IMR-90 (cell line): Measurements from ENCODE around the gene ABTB2. TPM values are rescaled to one million over a fixed set of nuclear protein-coding genes. Genes with fewer than 3 reads are reported as not detected.

Experiments
- ATAC-seq: fragments of 200-7000 bp; cut with Tn5 transposase; 2 replicates; pipeline ENCODE4 v1.9.1; 2020; ENCODE audit warnings: low read depth, mild to moderate bottlenecking, moderate library complexity
- BruUV-seq: library from RNA; stranded (reverse); fragments of 400-500 nt; replicated peaks from 2 replicates; lab custom pipeline; 2021; lab: Mats Ljungman, UMichigan
- CTCF ChIA-PET: fragments of 300-600 bp; formaldehyde crosslinking; extraction: SDS; loops from one replicate; lab custom pipeline; 2021; ENCODE audit warnings: antibody characterized with exemption; lab: Yijun Ruan, JAX
- POLR2A ChIA-PET: fragments of 300-600 bp; sonication (Branson Sonifier 250); formaldehyde crosslinking; loops from one replicate; lab custom pipeline; 2022; ENCODE audit warnings: antibody characterized with exemption; ENCODE audit not compliant: unreplicated experiment; lab: Charles Lee
- DNase-seq: peaks from one replicate; pipeline ENCODE4 v3.0.0; 2013
- H2AFZ ChIP-seq: replicated peaks from 2 replicates; pipeline ENCODE3; 2013; ENCODE audit warnings: low read length, mild to moderate bottlenecking; ENCODE audit not compliant: poor library complexity
- H2AK5ac ChIP-seq: 2 replicates; pipeline ENCODE4 v1.6.1; 2013; ENCODE audit warnings: low read depth, low read length, inconsistent platforms
- H2AK9ac ChIP-seq: replicated peaks from 2 replicates; pipeline ENCODE3; 2013; ENCODE audit warnings: mild to moderate bottlenecking, low read depth, low read length, moderate library complexity; ENCODE audit not compliant: poor library complexity
- H2BK120ac ChIP-seq: 2 replicates; pipeline ENCODE4 v1.6.1; 2013; ENCODE audit warnings: low read depth, low read length, inconsistent platforms
- H2BK15ac ChIP-seq: 3 replicates; pipeline ENCODE4 v1.6.1; 2013; ENCODE audit warnings: low read depth, low read length, inconsistent platforms
- H2BK20ac ChIP-seq: 2 replicates; pipeline ENCODE4 v1.6.1; 2013; ENCODE audit warnings: low read depth, mild to moderate bottlenecking, inconsistent platforms, low read length, moderate library complexity
- H2BK5ac ChIP-seq: 2 replicates; pipeline ENCODE4 v1.6.1; 2013; ENCODE audit warnings: mild to moderate bottlenecking, low read depth, low read length, inconsistent platforms; ENCODE audit not compliant: poor library complexity, severe bottlenecking
- H3K14ac ChIP-seq: replicated peaks from 2 replicates; pipeline ENCODE4 v1.6.1; 2013; ENCODE audit warnings: low read depth, low read length, inconsistent platforms
- H3K18ac ChIP-seq: 2 replicates; pipeline ENCODE4 v1.6.1; 2013; ENCODE audit warnings: low read depth, low read length, control low read depth
- H3K23ac ChIP-seq: 2 replicates; pipeline ENCODE4 v1.6.1; 2013; ENCODE audit warnings: low read depth, low read length, inconsistent platforms
- H3K27ac ChIP-seq: 2 replicates; pipeline ENCODE4 v1.5.1; 2013; ENCODE audit warnings: mild to moderate bottlenecking, control low read depth, low read length; ENCODE audit not compliant: insufficient read depth
- H3K27me3 ChIP-seq: 2 replicates; pipeline ENCODE4 v1.6.1; 2013; ENCODE audit warnings: low read length; ENCODE audit not compliant: control insufficient read depth, insufficient read depth
- H3K36me3 ChIP-seq: 2 replicates; pipeline ENCODE4 v1.6.1; 2013; ENCODE audit warnings: low read length, mixed read lengths; ENCODE audit not compliant: control insufficient read depth, insufficient read depth
- H3K4ac ChIP-seq: 2 replicates; pipeline ENCODE4 v1.6.1; 2013; ENCODE audit warnings: low read depth, low read length, inconsistent platforms
- H3K4me1 ChIP-seq: 2 replicates; pipeline ENCODE4 v1.6.1; 2013; ENCODE audit warnings: low read length, mixed read lengths; ENCODE audit not compliant: control insufficient read depth, insufficient read depth
- H3K4me2 ChIP-seq: 2 replicates; pipeline ENCODE4 v1.6.1; 2013; ENCODE audit warnings: low read depth, mild to moderate bottlenecking, control low read depth, low read length, moderate library complexity
- H3K4me3 ChIP-seq: 2 replicates; pipeline ENCODE4 v1.5.1; 2013; ENCODE audit warnings: low read depth, mild to moderate bottlenecking, control low read depth, low read length, moderate library complexity; ENCODE audit not compliant: insufficient read depth
- H3K56ac ChIP-seq: 2 replicates; pipeline ENCODE4 v1.6.1; 2013; ENCODE audit warnings: low read length, inconsistent platforms; ENCODE audit not compliant: insufficient read depth; ENCODE audit errors: extremely low read depth
- H3K79me1 ChIP-seq, 2 experiments: 2 replicates each; pipeline ENCODE4 v1.6.1; 2013; ENCODE audit warnings: low read length in 2 of 2, inconsistent platforms in 1 of 2, low read depth in 1 of 2
- H3K9ac ChIP-seq: 2 replicates; pipeline ENCODE4 v1.6.1; 2013; ENCODE audit warnings: low read depth, low read length, control low read depth
- H3K9me1 ChIP-seq: 2 replicates; pipeline ENCODE4 v1.6.1; 2013; ENCODE audit warnings: low read length, inconsistent platforms; ENCODE audit not compliant: insufficient read depth
- H3K9me3 ChIP-seq: 2 replicates; pipeline ENCODE4 v1.6.1; 2013; ENCODE audit warnings: low read length; ENCODE audit not compliant: control insufficient read depth, insufficient read depth
- H4K20me1 ChIP-seq: 2 replicates; pipeline ENCODE4 v1.6.1; 2013; ENCODE audit warnings: low read length, inconsistent platforms; ENCODE audit not compliant: insufficient read depth
- H4K5ac ChIP-seq: 2 replicates; pipeline ENCODE4 v1.6.1; 2013; ENCODE audit warnings: mild to moderate bottlenecking, low read depth, low read length, control low read depth
- H4K8ac ChIP-seq, 2 experiments: 2 replicates each; pipeline ENCODE4 v1.6.1; 2013; ENCODE audit warnings: low read depth in 2 of 2, low read length in 2 of 2, control low read depth in 1 of 2, inconsistent platforms in 1 of 2
- H4K91ac ChIP-seq: 2 replicates; pipeline ENCODE4 v1.6.1; 2013; ENCODE audit warnings: low read depth, low read length, inconsistent platforms; ENCODE audit not compliant: insufficient read depth
- MAZ ChIP-seq: IDR thresholded peaks from 2 replicates; pipeline ENCODE4 v1.6.1; 2012; ENCODE audit warnings: low read depth, mild to moderate bottlenecking, low read length, improper control_type of control experiment, moderate library complexity, borderline replicate concordance
- WGBS, 2 experiments: methylation state at CpG; one replicate each; pipeline versions ENCODE4 v1.1.5 to v1.1.7; 2013; ENCODE audit warnings: missing lambda C conversion rate in 2 of 2; ENCODE audit not compliant: insufficient read length in 1 of 2; ENCODE audit errors: extremely low coverage in 2 of 2; 5-methylcytosine and 5-hydroxymethylcytosine counted together
- dilution Hi-C: fragments of 300-500 bp; cut with HindIII; formaldehyde crosslinking; loops from one replicate; pipeline ENCODE4 v1.14.3; 2018; ENCODE audit warnings: low sequenced_read_pairs; ENCODE audit not compliant: unreplicated experiment
- in situ Hi-C: fragments of 300-500 bp; cut with MboI; formaldehyde crosslinking; loops from 3 replicates; pipeline ENCODE4 v1.14.3; 2019; ENCODE audit warnings: low sequenced_read_pairs, inconsistent platforms, mixed read lengths
- intact Hi-C: fragments of 100-400 bp; cut with micrococcal nuclease; formaldehyde crosslinking; loops from 2 replicates; pipeline ENCODE4 v1.10.0; 2022
- polyA plus RNA-seq, 3 experiments: library from polyadenylated mRNA; depleted of rRNA; stranded (reverse); fragments of >200 nt; gene quantifications; 2 replicates each; pipeline ENCODE4 v1.2.3, GENCODE V29; 2012; ENCODE audit warnings: low replicate concordance in 1 of 3
- total RNA-seq: library from RNA; depleted of rRNA; stranded (reverse); fragments of >200 nt; gene quantifications from 2 replicates; pipeline ENCODE4 v1.2.3, GENCODE V29; 2012

The ABTB2 gene
- total and polyA plus RNA-seq, 2 of the 4 experiments (the other 2 are of a cell fraction), result 0.18 to 2.0 TPM

DNA sequence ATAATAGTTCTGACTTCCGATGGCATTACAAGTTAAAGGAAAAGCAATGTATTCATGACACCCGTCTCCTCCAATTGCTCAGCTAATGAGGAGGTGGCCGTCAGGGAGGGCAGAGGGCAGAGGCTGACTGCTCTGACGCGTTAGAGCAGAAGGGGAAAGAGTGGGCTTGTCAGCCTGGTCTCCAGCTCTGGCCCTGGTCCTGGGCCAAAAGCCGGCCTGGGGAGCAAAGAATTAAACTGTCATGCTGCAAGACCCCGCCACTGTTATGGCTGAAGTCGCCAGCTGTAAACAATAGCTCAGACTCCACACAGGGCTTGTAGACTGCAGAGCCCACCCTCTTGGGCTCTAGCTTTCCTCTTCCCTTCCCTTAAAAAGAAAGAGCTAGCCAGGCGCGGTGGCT lies 132.7 kb downstream of the ABTB2 start:
- Histone ChIP-seq H4K20me1 (no peaks in the 10 kb centered on the region), H4K8ac (no peak overlapping the region), H2BK5ac (no peak overlapping the region), H3K27ac (no peak overlapping the region), H3K9me1 (no peaks in the 10 kb centered on the region; the same call in 1 of the 2 replicates), H4K5ac (no peak overlapping the region), H3K14ac (no peak overlapping the region), H2BK120ac (no peak overlapping the region), H2BK20ac (no peak overlapping the region), H3K9ac (no peak overlapping the region), H3K18ac (no peak overlapping the region), H2BK15ac (no peak overlapping the region), H3K4ac (no peak overlapping the region), H3K27me3 (peaks cover 6% of the 10 kb centered on the region), H4K91ac (no peak overlapping the region), H3K79me1 (no peaks in the 10 kb centered on the region), H3K4me2 (no peak overlapping the region), H2AK5ac (no peak overlapping the region), H3K4me3 (no peak overlapping the region), H3K36me3 (no peaks in the 10 kb centered on the region), H3K4me1 (peaks cover 9% of the 10 kb centered on the region; the same call in 1 of the 2 replicates), H3K56ac (no peak overlapping the region), H2AK9ac (no peak overlapping the region), H3K23ac (no peak overlapping the region), H2AFZ (no peak overlapping the region), H3K9me3 (no peaks in the 10 kb centered on the region)
- intact Hi-C loops (no loop called here), dilution Hi-C loops (no loop called here), in situ Hi-C loops (no loop called here)
- ChIA-PET POLR2A (no interaction called here), CTCF (interaction anchor here (0.6 kb wide), 1 partner anchor 46 kb away, joined by 3 read pairs; no protein-coding TSS in a partner anchor)
- ATAC-seq, result no peak
- WGBS, 2 experiments, result no CpG with 5 or more reads among the region's 10 CpGs
- no TSS peak for BruUV-seq
- TF ChIP-seq MAZ, result no peak
- no peak for DNase-seq
